HG03039 (cell line): Measurements from ENCODE around the gene NDUFS1.
A peak's percentile ranks its signal among the peaks of the same experiment; 100 is the strongest.
"Not testable (repeated sequence)": the region's sequence is repeated elsewhere in the genome, so short reads cannot be mapped to it uniquely, and the experiment has no call there.

Source experiments
- ATAC-seq: cut with Tn5 transposase; IDR thresholded peaks from one replicate; pipeline ENCODE4 v1.9.1; 2021; ENCODE audit warnings: mild to moderate bottlenecking, moderate library complexity; ENCODE audit not compliant: unreplicated experiment

The NDUFS1 gene

DNA sequence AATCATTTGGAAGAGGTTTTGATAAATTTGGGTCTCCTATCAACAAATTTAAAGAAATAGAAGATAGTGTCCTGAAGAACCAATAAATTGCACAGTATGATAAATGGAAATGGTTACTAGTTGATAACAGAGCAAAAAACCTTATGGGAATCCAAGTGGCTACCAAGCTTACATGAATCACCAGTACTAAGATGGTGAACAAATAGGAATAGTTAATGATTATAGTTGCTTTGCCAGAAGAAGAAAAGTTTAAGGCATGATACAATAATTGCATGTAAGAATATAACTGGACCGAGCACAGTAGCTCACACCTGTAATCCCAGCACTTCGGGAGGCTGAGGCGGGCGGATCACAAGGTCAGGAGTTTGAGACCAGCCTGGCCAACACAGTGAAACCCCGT lies 53.7 kb downstream of the NDUFS1 start:
- no peak for ATAC-seq

DNA sequence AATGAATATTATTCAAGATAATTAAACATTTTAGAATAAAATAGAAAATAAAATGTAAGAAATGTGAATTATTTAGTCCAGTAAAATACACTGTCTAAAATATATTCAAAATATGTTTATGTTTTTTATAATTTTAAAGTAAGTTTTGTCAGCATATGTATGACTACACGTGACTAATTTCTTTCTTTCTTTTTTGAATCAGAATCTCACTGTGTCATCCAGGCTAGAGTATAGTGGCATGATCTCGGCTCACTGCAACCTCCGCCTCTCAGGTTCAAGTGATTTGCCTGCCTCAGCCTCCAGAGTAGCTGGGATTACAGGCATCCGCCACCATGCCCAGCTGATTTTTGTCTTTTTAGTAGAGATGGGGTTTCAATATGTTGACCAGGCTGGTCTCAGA lies 54.2 kb downstream of the NDUFS1 start:
- no peak for ATAC-seq

DNA sequence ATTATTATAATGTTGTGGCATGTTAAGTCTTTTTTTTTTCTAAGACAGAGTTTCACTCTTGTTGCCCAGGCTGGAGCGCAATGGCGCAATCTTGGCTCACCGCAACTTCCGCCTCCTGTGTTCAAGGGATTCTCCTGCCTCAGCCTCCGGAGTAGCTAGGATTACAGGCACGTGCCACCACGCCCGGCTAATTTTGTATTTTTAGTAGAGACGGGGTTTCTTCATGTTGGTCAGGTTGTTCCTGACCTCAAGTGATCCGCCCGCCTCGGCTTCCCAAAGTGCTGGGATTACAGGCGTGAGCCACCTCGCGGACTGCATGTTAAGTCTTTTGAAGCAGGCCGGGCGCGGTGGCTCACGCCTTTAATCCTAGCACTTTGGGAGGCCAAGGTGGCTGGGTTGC lies 60.4 kb downstream of the NDUFS1 start:
- not testable (repeated sequence) for ATAC-seq

DNA sequence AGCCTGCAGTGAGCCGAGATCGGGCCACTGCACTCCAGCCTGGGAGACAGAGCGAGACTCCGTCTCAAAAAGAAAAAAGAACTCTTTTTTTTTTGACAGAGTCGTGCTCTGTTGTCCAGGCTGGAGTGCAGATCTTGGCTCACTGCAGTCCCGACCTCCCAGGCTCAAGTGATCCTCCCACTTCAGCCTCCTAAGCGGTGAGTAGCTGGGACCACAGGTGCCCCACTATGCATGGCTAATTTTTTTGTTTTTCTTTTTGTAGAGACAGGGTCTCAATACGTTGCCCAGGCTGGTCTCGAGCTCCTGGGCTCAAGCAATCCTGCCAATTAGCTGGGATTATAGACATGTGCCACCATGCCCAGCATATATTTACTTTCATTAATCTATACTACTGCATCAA lies 60.8 kb downstream of the NDUFS1 start:
- no peak for ATAC-seq

DNA sequence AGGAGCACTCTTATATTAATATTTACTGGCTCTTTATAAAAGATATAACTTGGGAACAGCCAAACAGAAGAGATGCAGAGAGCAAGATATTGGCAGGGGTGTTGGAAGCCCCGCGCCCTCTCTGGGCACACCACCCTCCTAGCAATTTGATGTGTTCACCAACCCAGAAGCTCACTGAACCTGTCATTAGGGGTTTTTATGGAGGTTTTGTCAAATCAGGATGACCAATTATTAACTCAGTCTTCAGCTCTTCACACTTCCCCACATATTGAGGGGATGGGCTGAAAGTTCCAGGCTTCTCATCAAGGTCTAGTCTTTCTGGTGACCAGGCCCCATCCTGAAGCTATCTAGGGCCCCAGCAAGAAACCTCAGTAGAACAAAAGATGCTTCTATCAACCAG lies 62.4 kb downstream of the NDUFS1 start:
- ATAC-seq = no peak

DNA sequence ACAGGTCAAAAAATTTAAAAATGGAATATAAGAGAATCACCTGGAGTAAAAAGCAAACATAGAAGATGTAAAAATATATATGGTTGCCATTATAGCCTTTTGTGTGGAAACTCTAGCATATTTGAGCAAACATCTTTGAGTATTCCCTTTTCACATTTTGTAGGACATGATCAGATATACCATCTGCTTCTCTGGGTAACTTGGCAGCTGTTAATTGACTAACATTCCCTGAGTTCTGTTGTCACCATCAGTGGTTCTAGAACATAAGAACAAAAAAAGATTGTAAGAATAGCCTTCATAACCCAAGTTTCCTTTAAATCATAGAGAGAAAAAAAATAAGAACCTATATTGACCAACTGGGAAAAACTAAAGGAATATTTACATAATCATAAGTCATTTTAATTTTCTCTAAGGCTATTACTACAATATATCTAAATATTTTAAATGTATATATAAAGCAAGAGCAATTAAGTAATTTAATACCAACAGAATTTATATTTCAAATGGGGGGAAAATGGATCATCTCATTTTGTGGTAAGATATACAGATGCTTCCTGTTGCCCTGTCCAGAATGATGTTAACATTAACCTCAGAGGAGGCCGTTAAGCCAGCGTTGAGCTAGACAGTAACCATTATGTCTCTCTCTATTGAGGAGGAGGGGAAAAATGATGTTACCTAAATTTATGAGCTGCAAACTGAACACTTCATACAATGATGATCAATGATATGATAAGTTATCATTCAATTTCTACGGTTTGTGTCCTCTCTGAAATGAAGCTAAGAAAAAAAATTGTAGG lies 63.5 kb downstream of the NDUFS1 start:
- no peak for ATAC-seq

DNA sequence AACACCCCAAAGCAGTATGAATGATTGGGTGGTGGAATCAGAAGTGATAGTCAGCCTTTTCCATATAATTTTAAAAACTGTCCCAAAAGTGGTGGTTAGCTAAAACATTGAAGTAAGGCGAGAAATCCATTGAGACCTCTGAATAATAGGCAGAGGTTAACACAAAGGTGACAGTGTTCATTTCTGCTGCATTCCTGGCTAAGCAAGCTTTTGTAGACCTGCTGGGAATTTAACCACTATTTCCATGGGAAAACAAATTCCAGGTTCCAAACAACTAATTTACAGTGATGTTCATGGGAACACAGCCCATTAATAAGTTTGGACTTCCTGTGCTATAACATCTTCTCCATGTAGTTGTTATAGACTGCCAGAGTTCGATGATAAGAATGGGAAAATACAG lies 66.9 kb downstream of the NDUFS1 start:
- ATAC-seq = no peak

DNA sequence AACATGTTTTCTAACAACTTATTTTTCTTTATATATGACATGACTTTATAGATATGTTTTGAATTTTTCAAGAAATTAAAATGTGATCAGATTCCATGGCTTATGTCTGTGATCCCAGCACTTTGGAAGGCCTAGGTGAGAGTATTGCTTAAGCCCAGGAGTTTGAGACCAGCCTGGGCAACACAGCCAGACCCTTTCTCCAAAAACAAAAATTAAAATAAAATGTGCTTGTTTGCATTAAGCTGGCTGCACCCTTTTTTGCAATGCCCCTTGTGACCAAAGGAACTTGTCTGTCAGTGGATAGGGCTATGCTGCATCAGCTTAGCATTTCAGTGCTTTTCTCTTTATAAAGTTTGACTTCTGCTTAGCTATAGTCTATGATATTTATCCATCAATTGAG lies 71.0 kb downstream of the NDUFS1 start:
- no peak for ATAC-seq

DNA sequence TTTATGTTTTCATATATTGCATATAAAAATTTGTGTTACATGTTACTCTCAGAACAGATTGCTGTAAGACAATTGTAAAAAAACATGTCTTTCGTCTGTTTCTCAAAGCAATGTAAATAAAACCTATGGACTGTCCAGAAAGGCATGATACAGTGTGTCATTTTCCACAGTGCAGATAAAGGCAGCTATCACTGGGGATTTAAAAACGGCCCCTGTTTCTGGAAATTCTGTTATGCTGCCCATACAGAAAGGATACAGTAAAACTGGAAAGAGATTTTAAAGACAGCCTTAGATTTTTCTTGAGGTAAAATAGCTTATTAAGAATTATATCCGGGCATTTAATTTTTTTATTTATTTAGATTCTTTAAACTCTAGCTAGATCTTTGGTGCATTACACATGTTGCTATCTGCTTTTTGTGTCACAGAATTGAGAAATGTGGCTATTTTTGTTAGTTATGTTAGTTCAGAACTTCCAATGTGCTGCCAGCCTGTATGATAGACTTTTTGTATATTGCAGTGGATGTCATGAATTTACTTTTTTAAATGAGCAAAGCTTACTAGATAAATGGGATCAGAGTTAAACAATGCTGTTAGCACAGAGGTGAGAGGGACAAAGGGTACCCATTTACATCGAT lies 72.4 kb downstream of the NDUFS1 start:
- ATAC-seq = no peak

DNA sequence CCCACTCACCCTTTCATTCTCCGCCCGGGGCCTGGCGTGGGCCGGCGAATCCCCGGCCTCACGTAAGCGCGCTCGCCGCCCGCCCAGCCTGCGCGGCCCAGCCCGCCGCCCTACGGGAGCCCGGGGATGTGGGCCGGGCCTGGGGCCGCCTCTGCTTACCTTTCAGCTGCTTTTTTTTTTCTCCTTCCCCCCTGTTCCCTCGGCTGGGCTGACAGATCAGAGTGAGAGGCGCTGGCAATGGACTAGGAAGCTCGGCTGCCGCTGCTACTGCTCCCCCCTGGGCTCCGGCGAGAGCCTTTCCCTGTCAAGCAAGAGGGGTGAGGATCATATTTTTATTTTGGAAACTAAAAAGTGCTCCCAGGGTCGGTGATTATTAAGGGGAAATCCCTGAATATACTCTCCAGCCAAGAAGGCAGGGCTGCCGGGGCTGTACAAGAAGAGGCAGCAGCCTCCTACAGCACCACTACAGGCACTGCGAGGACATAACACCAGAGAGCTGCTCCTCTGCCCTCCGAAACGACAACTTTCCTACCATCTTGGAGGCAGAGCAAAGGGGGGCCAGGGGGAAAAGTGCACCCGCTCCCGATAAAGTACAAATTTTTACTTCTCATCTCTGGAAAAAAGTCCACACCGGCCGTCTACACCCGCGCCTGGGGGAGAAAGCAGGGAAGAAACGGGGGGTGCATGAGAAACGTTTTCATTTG lies 73.3 kb downstream of the NDUFS1 start, which contains the start of gene INO80D:
Gene INO80D (minus strand): TSS at position 433 of the 704 bp plus-strand sequence. CDS start 23,158 bp downstream, outside the sequence.
- ATAC-seq = peak; percentile 76

DNA sequence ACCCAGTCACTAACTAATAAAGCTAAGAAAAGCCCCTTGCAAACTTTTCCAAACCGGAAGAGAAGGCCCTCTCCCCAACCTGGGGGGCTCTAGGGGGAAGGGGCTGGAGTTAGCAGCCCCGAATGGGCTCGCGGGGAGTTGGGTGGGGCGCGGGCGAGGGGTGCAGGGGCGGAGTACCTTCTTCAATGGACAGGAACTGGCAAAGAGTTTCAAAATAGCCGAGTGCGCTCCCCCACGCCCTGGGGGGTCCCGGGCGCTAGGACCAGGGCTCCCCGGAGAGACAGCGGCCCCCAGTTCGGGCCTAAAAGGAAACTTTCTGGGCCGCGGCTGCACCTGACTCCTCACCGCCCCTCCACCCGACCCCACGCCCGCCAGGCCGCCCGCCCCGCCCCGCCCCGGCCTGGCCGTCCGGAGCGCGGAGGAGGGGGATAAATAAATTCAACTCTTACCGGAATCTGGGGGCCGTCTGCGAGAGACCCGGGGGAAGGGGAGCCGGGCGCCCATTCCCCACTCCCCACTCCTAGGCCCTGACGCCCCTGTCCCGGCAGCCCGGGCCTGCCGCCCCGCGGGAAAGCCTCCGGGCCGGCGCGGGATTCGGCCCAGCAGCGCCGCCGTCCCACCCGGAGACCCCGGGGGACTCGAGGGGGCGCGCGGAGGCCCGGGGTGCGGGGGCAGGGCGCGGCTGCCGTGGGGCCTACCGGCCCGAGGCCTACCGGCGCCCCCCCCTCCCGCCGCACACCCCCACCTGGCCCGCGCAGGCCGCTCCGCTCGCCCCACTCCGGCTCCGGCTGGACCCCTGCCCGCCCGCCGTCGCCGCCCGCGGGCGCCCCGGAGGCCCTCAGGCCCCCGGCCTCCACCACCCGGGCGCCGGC lies 74.1 kb downstream of the NDUFS1 start:
- peak; percentile 26 for ATAC-seq

DNA sequence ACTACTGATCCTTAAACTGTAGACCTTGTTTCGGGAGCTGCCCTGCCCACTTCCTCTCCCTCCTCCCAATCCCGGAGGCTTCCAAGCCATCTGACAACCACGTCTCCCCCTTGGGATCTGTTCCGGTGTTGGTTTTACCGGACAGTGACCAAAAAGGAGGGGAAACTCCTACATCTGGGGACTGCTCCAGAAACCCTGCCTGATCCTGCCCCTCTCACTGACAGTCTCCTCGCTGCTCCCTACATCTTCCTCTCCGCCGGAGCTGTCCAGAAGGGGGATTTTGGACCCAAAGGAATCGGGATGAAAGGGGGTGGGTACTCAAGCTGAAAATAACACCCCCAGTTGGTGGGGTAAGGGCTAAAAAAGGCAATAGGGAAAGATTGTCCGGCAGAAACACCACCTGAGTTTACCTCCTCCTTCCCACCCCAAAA lies 74.8 kb downstream of the NDUFS1 start:
- no peak for ATAC-seq

DNA sequence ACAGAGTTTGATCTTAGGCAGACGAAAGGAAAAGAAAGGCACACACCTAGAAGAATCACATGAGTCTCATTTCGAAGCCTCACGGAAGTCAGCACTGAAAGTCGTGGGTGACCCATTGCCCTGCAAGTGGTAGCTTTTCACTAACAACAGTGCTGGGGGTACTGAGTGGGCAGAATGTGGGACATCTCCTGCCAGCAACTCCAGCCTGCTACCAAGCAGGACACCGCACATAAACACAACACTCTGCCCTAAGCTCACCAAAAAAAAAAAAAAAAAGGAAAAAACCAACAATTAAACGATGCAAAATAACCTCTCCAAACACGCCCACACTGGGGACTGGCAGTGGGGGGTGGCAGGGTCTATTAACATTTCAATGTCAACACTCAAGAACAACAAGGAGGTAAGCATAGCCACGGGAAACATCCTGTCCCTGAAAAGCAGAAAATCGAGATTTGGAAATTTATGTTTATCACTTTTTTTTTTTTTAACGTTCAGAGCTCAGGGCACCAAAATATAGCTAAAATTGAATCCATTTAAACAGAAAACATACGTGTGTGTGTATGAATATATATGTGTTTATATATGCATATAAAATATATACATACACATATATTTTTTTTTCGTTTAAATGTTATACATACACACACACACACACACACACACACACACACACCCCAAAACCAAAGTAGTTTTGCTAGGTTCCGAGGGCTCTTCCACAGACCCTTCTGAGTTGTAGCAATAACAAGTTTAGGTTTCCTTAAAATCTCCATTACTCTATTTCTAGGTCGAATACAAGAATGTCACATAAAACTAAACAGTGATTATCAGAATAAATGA lies 75.4 kb downstream of the NDUFS1 start:
- no peak for ATAC-seq

DNA sequence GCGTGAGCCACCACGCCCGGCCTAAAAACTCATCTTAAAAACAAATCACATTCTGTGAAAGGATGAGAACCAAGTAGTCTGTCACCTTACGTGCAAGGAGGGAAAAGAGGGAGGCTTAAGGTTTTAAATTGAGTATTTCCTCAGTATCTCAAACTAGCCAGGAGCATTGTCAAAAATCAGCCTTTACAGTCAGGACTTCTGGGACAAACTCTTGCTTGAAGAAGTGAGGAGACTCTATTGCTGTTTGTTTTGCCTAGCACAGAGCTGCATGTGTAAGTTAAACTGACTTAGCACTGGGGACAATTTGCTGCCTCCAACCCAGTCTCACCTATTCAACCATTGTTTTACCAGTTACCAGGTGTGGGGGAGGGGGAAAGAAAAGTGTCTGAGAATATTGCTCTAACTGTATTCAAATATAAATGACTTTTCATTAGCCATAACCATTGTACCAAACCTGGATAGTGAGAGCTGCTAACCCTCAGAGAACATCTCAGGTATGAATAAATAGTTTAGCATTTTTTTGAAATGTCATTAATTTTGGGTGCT lies 76.9 kb downstream of the NDUFS1 start:
- ATAC-seq = no peak

DNA sequence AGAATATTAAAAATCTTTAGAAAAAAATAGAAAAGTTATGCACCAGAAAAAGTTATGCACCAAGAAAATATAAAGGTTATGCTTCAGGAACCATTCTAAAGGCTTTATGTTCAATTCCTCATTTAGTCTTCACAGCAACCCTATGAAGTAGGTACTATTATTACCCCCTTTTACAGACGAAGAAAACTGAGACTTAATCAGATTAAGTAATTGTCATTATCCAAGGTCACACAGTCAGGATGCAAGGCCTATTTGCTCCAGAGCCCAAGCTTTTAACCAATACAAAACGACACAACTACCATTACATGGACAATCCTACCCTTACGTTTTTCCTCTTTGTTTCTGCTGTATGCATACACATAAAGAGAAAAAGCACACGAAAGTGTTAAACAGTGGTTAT lies 78.3 kb downstream of the NDUFS1 start:
- no peak for ATAC-seq

DNA sequence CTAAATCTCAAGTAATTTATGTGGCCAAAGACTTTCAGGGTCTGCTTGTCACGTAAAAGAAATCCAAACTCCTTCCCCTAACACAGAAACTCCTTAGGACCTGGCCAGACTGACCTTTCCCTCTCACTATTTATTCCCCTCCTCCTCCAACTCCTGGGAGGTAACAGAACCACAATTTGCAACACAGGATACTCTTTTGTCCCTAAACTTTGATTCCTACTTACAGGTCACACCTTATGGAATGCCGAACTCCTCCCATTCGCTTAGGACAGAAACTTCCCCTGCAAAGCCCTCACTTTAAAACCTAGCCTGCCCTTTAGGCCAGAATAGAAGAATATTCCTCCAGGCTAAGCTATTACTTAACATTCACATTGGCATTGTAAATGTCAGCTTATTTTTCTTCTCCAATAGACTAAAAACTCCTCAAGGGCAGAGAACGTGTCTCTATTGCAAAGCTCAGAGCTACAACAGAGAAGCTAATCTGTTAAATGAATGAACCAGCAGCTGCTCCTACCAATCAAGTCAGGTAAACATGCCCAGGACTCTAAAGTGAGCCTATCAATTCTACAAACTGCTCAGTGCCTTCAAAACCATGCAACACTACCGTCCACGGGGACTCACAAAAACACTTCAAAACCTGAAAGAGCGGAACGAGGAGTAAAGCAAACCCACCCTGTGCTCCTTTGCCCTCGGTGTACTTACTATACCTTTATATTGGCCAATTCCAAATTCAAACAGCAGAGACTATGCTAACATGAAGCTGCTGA lies 79.4 kb downstream of the NDUFS1 start:
- ATAC-seq = no peak

DNA sequence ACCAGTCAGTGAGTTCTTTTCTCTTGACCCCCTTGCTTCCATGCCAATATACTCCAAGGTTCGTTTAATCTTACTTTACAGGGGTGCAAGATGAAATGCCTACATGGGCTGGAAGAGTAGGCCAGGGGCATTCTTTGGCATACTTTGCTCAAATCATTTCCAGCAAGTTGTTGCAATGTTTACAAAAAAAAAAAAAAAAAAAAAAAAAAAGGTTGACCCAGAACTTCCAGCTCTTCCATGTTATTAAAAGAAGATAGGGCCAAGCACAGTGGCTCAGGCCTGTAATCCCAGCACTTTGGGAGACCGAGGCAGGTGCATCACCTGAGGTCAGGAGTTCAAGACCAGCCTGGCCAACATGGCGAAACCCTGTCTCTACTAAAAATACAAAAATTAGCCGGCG lies 81.4 kb downstream of the NDUFS1 start:
- ATAC-seq = not testable (repeated sequence)

DNA sequence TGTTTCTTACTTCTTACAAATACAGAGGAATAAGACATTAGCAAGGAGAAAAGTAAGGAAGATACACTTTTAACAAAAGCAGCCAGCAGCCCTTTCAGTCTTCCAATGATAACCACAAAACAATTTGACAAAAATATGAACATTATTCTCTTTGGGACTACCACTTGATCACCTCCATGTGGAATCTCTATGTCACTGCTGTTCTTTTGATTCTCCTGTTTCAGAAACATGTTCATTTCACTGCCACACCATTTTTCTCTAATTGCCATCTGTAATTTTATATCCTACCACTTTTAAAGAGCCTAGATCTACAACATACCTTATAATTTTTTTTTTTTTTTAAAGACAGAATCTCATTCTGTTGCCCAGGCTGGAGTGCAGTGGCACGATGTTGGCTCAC lies 84.1 kb downstream of the NDUFS1 start:
- no peak for ATAC-seq

DNA sequence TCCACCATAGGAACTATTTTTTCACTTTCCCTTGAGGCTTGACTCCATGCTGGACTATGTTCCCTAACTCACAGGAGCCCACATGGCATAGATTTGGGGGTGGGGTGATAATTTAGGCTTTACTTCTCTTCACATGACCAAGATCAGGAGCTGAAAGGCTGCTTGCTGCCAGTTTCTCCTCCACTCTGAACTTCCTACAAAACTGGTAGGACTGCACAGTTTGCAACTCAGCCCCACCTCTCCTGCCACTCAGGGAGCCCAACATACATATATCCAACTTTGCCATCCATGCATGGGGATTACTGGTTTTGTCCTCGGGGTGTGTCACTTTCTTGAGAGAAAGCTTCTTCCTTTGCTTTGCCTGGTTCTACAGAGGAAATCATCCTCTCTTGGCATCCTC lies 87.4 kb downstream of the NDUFS1 start:
- no peak for ATAC-seq
